Measurements from ENCODE around the gene DBR1. TPM values are rescaled to one million over a fixed set of nuclear protein-coding genes. Genes with fewer than 3 reads are reported as not detected.

Gene DBR1
- total RNA-seq, 2 donors from 2014 or later, result 10.5 to 18.7 TPM

DNA sequence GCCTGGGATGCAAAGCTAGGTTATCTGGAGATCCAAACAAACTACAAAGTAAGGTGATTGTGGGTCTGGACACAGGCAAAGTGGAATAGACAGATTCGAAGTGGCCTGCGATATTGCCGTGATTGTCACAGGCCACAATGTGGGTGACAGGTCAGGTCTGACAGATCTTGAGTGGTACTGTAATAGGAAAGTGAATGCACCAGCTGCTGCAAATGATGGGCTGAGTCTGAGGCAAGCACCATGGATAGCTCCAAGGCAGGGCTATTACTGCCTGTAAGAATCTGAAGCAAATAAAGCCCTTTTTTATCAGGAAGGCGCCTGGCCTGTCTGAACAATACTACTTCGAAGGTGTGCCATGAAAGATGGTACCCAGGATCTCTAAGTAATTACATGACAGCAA lies 22.3 kb upstream of the DBR1 start:
- DNase-seq, result no peak
- H3K36me3 ChIP-seq, result no peaks in the 10 kb centered on the region
- H3K27me3 ChIP-seq, result no peaks in the 10 kb centered on the region
- intact Hi-C loops (cut with DNase I), result no loop called here
- no peak overlapping the region for H3K9ac ChIP-seq (ENCODE audit: low read depth in 2 of 2, low read length in 2 of 2)
- no peak overlapping the region for H3K27ac ChIP-seq
- no peaks in the 10 kb centered on the region for H3K9me3 ChIP-seq
- no peak overlapping the region for H3K4me3 ChIP-seq
- TF ChIP-seq, protein P1, sequence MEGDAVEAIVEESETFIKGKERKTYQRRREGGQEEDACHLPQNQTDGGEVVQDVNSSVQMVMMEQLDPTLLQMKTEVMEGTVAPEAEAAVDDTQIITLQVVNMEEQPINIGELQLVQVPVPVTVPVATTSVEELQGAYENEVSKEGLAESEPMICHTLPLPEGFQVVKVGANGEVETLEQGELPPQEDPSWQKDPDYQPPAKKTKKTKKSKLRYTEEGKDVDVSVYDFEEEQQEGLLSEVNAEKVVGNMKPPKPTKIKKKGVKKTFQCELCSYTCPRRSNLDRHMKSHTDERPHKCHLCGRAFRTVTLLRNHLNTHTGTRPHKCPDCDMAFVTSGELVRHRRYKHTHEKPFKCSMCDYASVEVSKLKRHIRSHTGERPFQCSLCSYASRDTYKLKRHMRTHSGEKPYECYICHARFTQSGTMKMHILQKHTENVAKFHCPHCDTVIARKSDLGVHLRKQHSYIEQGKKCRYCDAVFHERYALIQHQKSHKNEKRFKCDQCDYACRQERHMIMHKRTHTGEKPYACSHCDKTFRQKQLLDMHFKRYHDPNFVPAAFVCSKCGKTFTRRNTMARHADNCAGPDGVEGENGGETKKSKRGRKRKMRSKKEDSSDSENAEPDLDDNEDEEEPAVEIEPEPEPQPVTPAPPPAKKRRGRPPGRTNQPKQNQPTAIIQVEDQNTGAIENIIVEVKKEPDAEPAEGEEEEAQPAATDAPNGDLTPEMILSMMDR (IDR thresholded peaks at IDR 0.05), result no peak
- no peaks in the 10 kb centered on the region for H3K4me1 ChIP-seq

DNA sequence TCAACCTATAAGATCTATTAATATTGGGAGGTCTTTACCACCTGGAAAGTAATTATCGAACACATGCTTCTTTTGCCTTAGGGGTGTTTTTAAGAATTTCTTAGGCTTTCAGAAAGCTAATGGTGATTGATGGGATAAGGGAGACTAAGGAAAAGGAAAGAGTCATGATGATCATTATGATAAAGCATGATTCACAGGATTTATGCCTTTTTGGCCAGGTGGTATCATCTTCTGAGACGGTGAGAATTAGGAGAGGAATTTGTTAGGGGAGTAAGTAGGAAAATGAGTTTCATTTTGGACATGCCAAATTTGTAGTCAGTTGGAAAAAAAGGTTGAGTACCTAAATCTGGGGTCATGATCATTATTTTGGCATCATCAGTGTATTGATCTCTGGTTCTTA lies 21.3 kb upstream of the DBR1 start:
- intact Hi-C loops (cut with DNase I), result no loop called here
- Histone ChIP-seq H3K4me3 (no peak overlapping the region), H3K36me3 (no peaks in the 10 kb centered on the region), H3K27ac (no peak overlapping the region), H3K9ac (ENCODE audit: low read depth in 2 of 2, low read length in 2 of 2) (no peak overlapping the region), H3K9me3 (no peaks in the 10 kb centered on the region), H3K4me1 (no peaks in the 10 kb centered on the region), H3K27me3 (no peaks in the 10 kb centered on the region)
- TF ChIP-seq, protein P1 (IDR thresholded peaks at IDR 0.05), result no peak
- no peak for DNase-seq

DNA sequence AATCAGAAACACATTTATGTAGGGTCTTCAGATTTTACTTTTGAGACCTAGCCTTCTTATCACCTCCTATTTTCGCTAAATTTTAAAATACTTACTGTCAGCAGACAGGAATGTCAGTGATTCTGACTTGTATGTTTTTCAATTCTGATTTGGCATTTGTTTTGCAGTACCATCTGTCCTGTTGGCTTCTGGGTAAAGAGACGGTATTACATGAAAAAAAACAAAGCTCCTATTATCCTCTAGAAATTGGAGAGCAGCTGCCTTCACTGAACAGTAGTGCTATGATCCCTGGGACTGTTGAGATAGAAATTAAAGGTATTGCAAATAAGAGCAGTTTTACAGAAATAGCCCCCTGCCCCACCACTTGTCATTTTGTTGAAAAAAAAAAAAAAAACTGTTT lies 20.8 kb upstream of the DBR1 start:
- TF ChIP-seq, protein P1 (IDR thresholded peaks at IDR 0.05), result no peak
- no peaks in the 10 kb centered on the region for H3K4me1 ChIP-seq

DNA sequence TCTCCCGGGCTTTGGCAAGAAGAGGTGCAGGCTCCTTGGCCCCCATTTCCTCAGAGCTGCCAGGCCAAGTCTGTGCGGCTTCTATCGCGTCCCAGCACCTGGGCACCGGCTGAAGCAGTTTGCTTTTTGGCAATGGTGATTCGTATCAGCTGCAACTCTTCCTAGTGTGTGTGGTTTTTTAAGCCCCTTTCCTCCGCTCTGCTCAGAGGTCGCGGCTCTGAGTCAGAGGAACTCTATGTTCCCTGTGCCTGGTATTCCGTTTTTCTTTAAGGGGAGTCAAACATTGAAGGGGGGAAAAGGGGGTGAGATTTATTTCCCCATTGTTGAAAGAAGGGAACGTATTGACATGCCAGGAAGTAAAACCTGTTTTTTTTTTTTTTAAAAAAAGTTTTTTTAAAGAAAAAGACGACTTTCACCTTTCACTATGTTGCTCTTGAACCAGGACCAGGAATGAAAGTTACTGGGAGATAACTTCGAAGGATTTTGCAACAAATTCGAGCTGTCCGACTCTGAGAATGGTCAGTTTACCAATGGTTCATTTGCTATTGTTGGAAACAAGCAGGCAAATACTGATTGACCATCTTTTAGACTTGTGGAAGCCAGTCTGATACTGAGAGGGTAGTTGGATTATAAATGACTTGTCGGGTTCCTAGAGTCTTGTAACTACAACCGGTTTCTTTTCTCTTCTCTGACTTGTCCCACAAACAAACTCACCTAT lies 13.5 kb upstream of the DBR1 start:
- DNase-seq, result no peak
- H3K36me3 ChIP-seq, result no peaks in the 10 kb centered on the region
- H3K4me1 ChIP-seq, result no peaks in the 10 kb centered on the region
- H3K4me3 ChIP-seq, result peak overlapping the region; percentile 97
- H3K9ac ChIP-seq (ENCODE audit: low read depth in 2 of 2, low read length in 2 of 2), result peak overlapping the region; percentile 92 to 95
- H3K27me3 ChIP-seq, result no peaks in the 10 kb centered on the region
- H3K9me3 ChIP-seq, result no peaks in the 10 kb centered on the region
- intact Hi-C loops (cut with DNase I), result no loop called here
- TF ChIP-seq, protein P1 (IDR thresholded peaks at IDR 0.05), result no peak
- H3K27ac ChIP-seq, result peak overlapping the region; percentile 96

More for the DNA sequence above, 20.8 kb upstream of the DBR1 start:
- DNase-seq, result no peak
- Histone ChIP-seq H3K9ac (ENCODE audit: low read depth in 2 of 2, low read length in 2 of 2) (no peak overlapping the region), H3K27ac (no peak overlapping the region), H3K9me3 (no peaks in the 10 kb centered on the region), H3K4me3 (no peak overlapping the region), H3K27me3 (no peaks in the 10 kb centered on the region), H3K36me3 (no peaks in the 10 kb centered on the region)
- intact Hi-C loops (cut with DNase I), result no loop called here

DNA sequence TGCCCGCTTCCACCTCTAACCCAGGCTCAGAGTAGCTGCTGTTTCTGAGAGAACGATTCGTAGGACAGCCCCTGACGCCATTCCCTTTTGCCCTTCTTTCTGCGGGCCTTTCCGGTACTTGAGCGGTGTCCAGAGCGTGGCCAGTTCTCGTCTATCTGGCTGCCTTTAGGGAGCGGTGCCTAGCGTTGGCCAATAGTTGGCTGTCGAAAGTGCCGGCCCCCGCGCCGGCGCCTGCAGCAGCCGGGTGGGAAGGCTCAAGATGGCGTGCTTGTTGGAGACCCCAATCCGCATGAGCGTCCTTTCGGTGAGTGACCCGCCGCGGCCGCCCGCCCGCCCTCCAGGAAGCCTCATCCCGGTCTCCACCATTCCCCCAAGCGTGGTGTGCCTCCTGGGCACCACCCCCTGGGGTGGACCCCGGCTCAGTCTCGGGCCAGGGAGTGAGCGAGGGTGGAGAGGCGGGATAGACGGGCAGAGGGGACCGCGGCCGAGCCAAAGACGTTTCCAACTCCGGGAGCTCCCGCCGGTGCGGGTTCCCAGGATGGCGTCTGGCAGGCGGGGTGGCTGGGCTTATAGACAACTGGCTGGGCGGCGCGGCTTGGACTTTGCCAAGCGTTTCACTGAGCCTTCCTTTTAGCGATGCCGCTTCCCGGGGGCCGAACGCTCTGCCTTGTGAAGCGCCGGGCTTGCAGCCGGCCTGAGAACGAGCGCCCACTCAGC lies 12.7 kb upstream of the DBR1 start, which contains the start of gene ARMC8:
Gene ARMC8 (plus strand): TSS at position 6 of the 717 bp plus-strand sequence. CDS start 254 bp downstream, at position 260.
- Histone ChIP-seq H3K4me3 (peak within 1 kb of the TSS; percentile 97), H3K9ac (ENCODE audit: low read depth in 2 of 2, low read length in 2 of 2) (peak within 1 kb of the TSS; percentile 92 to 95), H3K36me3 (no peaks in the 10 kb centered on the region), H3K9me3 (no peaks in the 10 kb centered on the region), H3K27ac (peak within 1 kb of the TSS; percentile 96), H3K4me1 (no peaks in the 10 kb centered on the region), H3K27me3 (no peaks in the 10 kb centered on the region)
- peak; percentile 69 for DNase-seq
- intact Hi-C loops (cut with DNase I), result no loop called here
- TF ChIP-seq, protein P1 (IDR thresholded peaks at IDR 0.05), result no peak
